Measurements from ENCODE around the gene MTUS2.

The MTUS2 gene

DNA sequence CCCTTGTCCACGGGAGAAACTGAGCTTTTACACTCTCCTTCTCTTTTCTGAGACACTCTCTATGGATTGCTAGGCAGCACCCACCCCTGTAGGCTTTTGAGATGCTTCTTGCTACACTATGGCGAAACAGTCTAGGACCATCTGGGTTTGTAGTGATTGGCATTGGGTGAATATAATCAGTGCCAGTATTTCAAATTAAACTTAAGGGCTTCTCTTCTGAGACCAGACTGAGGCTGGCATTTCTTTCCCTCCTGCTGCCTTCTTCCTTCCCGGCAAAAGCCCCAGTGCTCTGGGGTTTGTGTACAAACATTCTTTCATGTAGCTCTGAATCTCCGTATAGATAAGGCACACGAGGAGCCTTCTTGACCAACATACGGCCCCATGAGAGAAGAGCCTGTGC is 498.6 kb downstream of the MTUS2 start:
- no peak for DNase-seq (ENCODE audit: extremely low spot score)
- POLR2A ChIA-PET = no interaction called here
- CTCF ChIA-PET = no interaction called here
- TF ChIP-seq FOXM1 (IDR thresholded peaks at IDR 0.05; ENCODE audit: borderline replicate concordance) = no peak
- TF ChIP-seq SUZ12 (IDR thresholded peaks at IDR 0.05) = no peak
- no peak for TF ChIP-seq ELF4 (IDR thresholded peaks at IDR 0.05)
- no peak for TF ChIP-seq FOXK2 (IDR thresholded peaks at IDR 0.05)
- TF ChIP-seq, protein P1, sequence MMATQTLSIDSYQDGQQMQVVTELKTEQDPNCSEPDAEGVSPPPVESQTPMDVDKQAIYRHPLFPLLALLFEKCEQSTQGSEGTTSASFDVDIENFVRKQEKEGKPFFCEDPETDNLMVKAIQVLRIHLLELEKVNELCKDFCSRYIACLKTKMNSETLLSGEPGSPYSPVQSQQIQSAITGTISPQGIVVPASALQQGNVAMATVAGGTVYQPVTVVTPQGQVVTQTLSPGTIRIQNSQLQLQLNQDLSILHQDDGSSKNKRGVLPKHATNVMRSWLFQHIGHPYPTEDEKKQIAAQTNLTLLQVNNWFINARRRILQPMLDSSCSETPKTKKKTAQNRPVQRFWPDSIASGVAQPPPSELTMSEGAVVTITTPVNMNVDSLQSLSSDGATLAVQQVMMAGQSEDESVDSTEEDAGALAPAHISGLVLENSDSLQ (IDR thresholded peaks at IDR 0.05) = no peak
- TF ChIP-seq NFRKB (IDR thresholded peaks at IDR 0.05) = no peak
- TF ChIP-seq ARNT (IDR thresholded peaks at IDR 0.05) = no peak
- TF ChIP-seq LEF1 (IDR thresholded peaks at IDR 0.05; ENCODE audit: borderline replicate concordance) = no peak
- no peak for TF ChIP-seq FOXA1 (IDR thresholded peaks at IDR 0.05)
- no peak for TF ChIP-seq L3MBTL2 (conservative IDR thresholded peaks at IDR 0.05)
- TF ChIP-seq BHLHE40 (IDR thresholded peaks at IDR 0.05; ENCODE audit: borderline replicate concordance) = no peak
- no peak for TF ChIP-seq TARDBP (IDR thresholded peaks at IDR 0.05)
- TF ChIP-seq ZNF384 (IDR thresholded peaks at IDR 0.05) = no peak
- no peak for TF ChIP-seq CTBP1 (IDR thresholded peaks at IDR 0.05; ENCODE audit: borderline replicate concordance)
- TF ChIP-seq HDGF (IDR thresholded peaks at IDR 0.05; ENCODE audit: borderline replicate concordance) = no peak

DNA sequence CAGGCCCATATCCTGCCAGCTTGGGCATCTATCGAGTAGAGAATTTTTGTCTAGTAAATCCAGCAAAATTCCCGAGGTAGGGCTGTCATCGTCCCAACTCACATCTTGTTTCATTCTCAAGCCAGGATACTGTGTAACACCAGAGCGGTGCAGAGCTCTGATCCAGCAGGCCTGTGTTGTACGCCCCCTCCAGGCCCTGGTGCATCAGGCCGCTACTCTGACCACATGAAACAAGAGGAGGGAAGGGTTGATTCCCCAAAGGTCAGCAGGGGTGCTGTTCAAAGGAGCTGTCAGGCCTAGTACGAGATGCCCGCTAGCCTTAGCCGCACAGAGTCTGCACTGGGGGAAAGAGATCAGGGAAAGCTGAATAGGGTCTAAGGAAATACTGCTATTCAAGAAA is 499.3 kb downstream of the MTUS2 start:
- POLR2A ChIA-PET = no interaction called here
- TF ChIP-seq LEF1 (IDR thresholded peaks at IDR 0.05; ENCODE audit: borderline replicate concordance) (no peak), FOXA1 (IDR thresholded peaks at IDR 0.05) (no peak), FOXM1 (IDR thresholded peaks at IDR 0.05; ENCODE audit: borderline replicate concordance) (no peak), L3MBTL2 (conservative IDR thresholded peaks at IDR 0.05) (no peak), FOXK2 (IDR thresholded peaks at IDR 0.05) (no peak), ARNT (IDR thresholded peaks at IDR 0.05) (no peak), HDGF (IDR thresholded peaks at IDR 0.05; ENCODE audit: borderline replicate concordance) (no peak), SUZ12 (IDR thresholded peaks at IDR 0.05) (no peak), SP1 (IDR thresholded peaks at IDR 0.05) (no peak), ELF4 (IDR thresholded peaks at IDR 0.05) (no peak), NFRKB (IDR thresholded peaks at IDR 0.05) (no peak), ZNF384 (IDR thresholded peaks at IDR 0.05) (no peak), TARDBP (IDR thresholded peaks at IDR 0.05) (no peak), CTBP1 (IDR thresholded peaks at IDR 0.05; ENCODE audit: borderline replicate concordance) (no peak), BHLHE40 (IDR thresholded peaks at IDR 0.05; ENCODE audit: borderline replicate concordance) (no peak)
- TF ChIP-seq, protein P1 (IDR thresholded peaks at IDR 0.05) = no peak
- DNase-seq (ENCODE audit: extremely low spot score) = no peak
- CTCF ChIA-PET = no interaction called here

DNA sequence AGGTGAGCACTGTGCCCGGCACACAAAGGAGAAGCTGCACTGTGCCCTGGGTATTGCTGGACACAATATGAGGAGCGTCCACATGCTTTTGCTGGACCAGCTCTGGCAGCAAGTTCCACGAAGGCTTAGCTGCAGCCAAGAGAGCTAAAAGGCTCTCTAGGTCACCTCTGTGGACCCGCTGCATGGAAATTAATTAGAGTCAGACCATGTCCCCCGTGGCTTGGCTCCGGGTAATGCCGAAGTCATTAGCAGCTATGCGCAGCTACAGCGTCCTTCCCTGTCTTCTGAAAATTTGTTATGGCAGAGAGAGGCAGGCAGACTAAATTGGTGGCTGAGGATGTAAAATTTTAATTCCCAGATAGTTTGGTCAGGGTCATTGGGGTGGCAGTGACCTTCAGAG is 503.8 kb downstream of the MTUS2 start:
- no peak for DNase-seq (ENCODE audit: extremely low spot score)
- ChIA-PET CTCF (no interaction called here), POLR2A (no interaction called here)
- TF ChIP-seq NFRKB (IDR thresholded peaks at IDR 0.05) (no peak), SP1 (IDR thresholded peaks at IDR 0.05) (no peak), SUZ12 (IDR thresholded peaks at IDR 0.05) (no peak), L3MBTL2 (conservative IDR thresholded peaks at IDR 0.05) (no peak), FOXM1 (IDR thresholded peaks at IDR 0.05; ENCODE audit: borderline replicate concordance) (no peak), TARDBP (IDR thresholded peaks at IDR 0.05) (no peak), FOXA1 (IDR thresholded peaks at IDR 0.05) (no peak), ZNF384 (IDR thresholded peaks at IDR 0.05) (no peak)

DNA sequence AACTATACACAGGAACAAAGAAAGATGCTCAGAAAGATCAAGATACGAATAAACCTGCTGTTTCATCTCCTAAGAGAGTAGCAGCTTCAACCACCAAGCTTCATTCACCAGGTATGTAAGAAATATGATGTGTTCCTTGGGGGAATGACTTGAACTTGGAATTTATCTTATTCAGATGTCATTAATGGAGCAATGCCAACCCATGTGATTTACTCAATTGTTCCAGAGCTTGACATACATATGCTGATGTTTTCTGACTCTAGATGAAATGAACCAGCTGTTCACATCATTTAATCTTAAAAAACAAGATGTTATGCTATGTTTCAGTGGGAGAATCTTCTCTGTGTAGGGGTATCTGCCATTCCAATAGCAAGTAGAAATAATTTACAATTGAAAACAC is 504.5 kb downstream of the MTUS2 start:
- no peak for DNase-seq (ENCODE audit: extremely low spot score)
- CTCF ChIA-PET = no interaction called here
- no peak for TF ChIP-seq ARNT (IDR thresholded peaks at IDR 0.05)
- no peak for TF ChIP-seq FOXM1 (IDR thresholded peaks at IDR 0.05; ENCODE audit: borderline replicate concordance)
- no peak for TF ChIP-seq BHLHE40 (IDR thresholded peaks at IDR 0.05; ENCODE audit: borderline replicate concordance)
- TF ChIP-seq FOXA1 (IDR thresholded peaks at IDR 0.05) = no peak
- no peak for TF ChIP-seq ZNF384 (IDR thresholded peaks at IDR 0.05)
- TF ChIP-seq L3MBTL2 (conservative IDR thresholded peaks at IDR 0.05) = no peak
- TF ChIP-seq CTBP1 (IDR thresholded peaks at IDR 0.05; ENCODE audit: borderline replicate concordance) = no peak
- TF ChIP-seq SUZ12 (IDR thresholded peaks at IDR 0.05) = no peak
- no peak for TF ChIP-seq SP1 (IDR thresholded peaks at IDR 0.05)
- no peak for TF ChIP-seq FOXK2 (IDR thresholded peaks at IDR 0.05)
- no peak for TF ChIP-seq ELF4 (IDR thresholded peaks at IDR 0.05)
- no peak for TF ChIP-seq HDGF (IDR thresholded peaks at IDR 0.05; ENCODE audit: borderline replicate concordance)
- no peak for TF ChIP-seq NFRKB (IDR thresholded peaks at IDR 0.05)
- TF ChIP-seq TARDBP (IDR thresholded peaks at IDR 0.05) = no peak
- no peak for TF ChIP-seq LEF1 (IDR thresholded peaks at IDR 0.05; ENCODE audit: borderline replicate concordance)
- TF ChIP-seq, protein P1 (IDR thresholded peaks at IDR 0.05) = no peak
- POLR2A ChIA-PET = no interaction called here

DNA sequence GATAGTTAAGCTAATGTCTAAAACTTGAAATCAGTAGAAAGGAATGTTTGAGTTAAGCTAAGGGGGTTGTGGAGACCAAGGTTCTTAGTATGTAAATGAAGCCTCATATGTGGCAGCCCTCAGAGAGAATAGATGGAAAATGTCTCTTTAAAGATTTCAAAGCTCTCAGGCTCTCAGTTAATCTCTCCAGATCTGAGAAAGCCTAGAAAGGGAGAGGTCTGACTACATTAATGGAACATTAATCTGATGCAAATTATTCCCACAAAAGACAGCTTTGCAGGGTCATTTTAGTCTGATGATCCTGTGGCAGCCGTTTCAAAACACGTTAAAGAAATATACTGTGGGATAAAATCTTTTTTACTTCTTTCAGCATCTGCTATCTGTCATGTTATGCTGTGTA is 508.4 kb downstream of the MTUS2 start:
- ChIA-PET CTCF (no interaction called here), POLR2A (no interaction called here)
- no peak for DNase-seq (ENCODE audit: extremely low spot score)
- TF ChIP-seq BHLHE40 (IDR thresholded peaks at IDR 0.05; ENCODE audit: borderline replicate concordance) (no peak), L3MBTL2 (conservative IDR thresholded peaks at IDR 0.05) (no peak), LEF1 (IDR thresholded peaks at IDR 0.05; ENCODE audit: borderline replicate concordance) (no peak), HDGF (IDR thresholded peaks at IDR 0.05; ENCODE audit: borderline replicate concordance) (no peak), CTBP1 (IDR thresholded peaks at IDR 0.05; ENCODE audit: borderline replicate concordance) (no peak), ARNT (IDR thresholded peaks at IDR 0.05) (no peak), FOXK2 (IDR thresholded peaks at IDR 0.05) (no peak), TARDBP (IDR thresholded peaks at IDR 0.05) (no peak), NFRKB (IDR thresholded peaks at IDR 0.05) (no peak), FOXM1 (IDR thresholded peaks at IDR 0.05; ENCODE audit: borderline replicate concordance) (no peak), SUZ12 (IDR thresholded peaks at IDR 0.05) (no peak), FOXA1 (IDR thresholded peaks at IDR 0.05) (no peak), SP1 (IDR thresholded peaks at IDR 0.05) (no peak), ELF4 (IDR thresholded peaks at IDR 0.05) (no peak), ZNF384 (IDR thresholded peaks at IDR 0.05) (no peak)
- TF ChIP-seq, protein P1 (IDR thresholded peaks at IDR 0.05) = no peak

All from HEK293T (cell line).